Suprapubic skin (tissue), 4 donors: ENCODE data around the gene ZCCHC3. TPM values are rescaled to one million over a fixed set of nuclear protein-coding genes. Genes with fewer than 3 reads are reported as not detected.

Experiments used
- DNase-seq, 2 donors: peaks; one replicate each; pipeline ENCODE4 v3.0.0-alpha.2; 2019; ENCODE audit warnings: low spot score in 2 of 2
- H3K27ac ChIP-seq: fragments of 200-600 bp; sonication (generic); one replicate; pipeline ENCODE4 v1.5.1; 2019
- H3K27me3 ChIP-seq: fragments of 200-600 bp; sonication (generic); one replicate; pipeline ENCODE4 v1.5.1; 2019
- H3K36me3 ChIP-seq: fragments of 200-600 bp; sonication (generic); one replicate; pipeline ENCODE4 v1.5.1; 2019
- H3K4me1 ChIP-seq: fragments of 200-600 bp; sonication (generic); one replicate; pipeline ENCODE4 v1.5.1; 2019
- H3K4me3 ChIP-seq: fragments of 200-600 bp; sonication (generic); one replicate; pipeline ENCODE4 v1.5.1; 2019; ENCODE audit warnings: mild to moderate bottlenecking
- H3K9me3 ChIP-seq: fragments of 200-600 bp; sonication (generic); one replicate; pipeline ENCODE4 v1.5.1; 2019
- CTCF ChIP-seq, 2 donors: fragments of 200-600 bp in 1 of 2; fragments of 450-650 bp in 1 of 2; sonication (generic) in 1 of 2; IDR thresholded peaks; one replicate each; pipeline ENCODE4 v1.5.1; 2016 to 2019; ENCODE audit warnings: antibody characterized with exemption in 2 of 2, mild to moderate bottlenecking in 1 of 2, moderate library complexity in 1 of 2
- EP300 ChIP-seq: sonication (generic); formaldehyde crosslinking; IDR thresholded peaks from one replicate; pipeline ENCODE4 v1.6.1; 2017; ENCODE audit warnings: antibody characterized with exemption
- POLR2A ChIP-seq, 2 donors: fragments of 450-650 bp; IDR thresholded peaks; one replicate each; pipeline ENCODE4 v1.6.1; 2017; ENCODE audit warnings: antibody characterized with exemption in 2 of 2, mild to moderate bottlenecking in 2 of 2, moderate library complexity in 2 of 2
- POLR2AphosphoS5 ChIP-seq, 3 donors: sonication (generic); formaldehyde crosslinking; IDR thresholded peaks; one replicate each; pipeline ENCODE4 v1.6.1; 2017; ENCODE audit warnings: antibody characterized with exemption in 3 of 3
- WGBS: methylation state at CpG from one replicate; pipeline ENCODE4 v1.1.5; 2018; 5-methylcytosine and 5-hydroxymethylcytosine counted together
- total RNA-seq, 4 donors: library from RNA; depleted of rRNA; stranded (reverse); fragments of >200 nt; gene quantifications; one replicate each; pipeline ENCODE4 v1.1.0, GENCODE V29; 2016

ZCCHC3 gene
- total RNA-seq, 4 donors from 2014 or later, result 8.1 to 11.2 (median 8.8) TPM

- TF ChIP-seq EP300, result no peak
- no peak for TF ChIP-seq POLR2A (IDR thresholded peaks at IDR 0.05)
- no peak for TF ChIP-seq POLR2AphosphoS5 (IDR thresholded peaks at IDR 0.05)
- TF ChIP-seq CTCF (IDR thresholded peaks at IDR 0.05), result no peak
- H3K4me1 ChIP-seq, result no peaks in the 10 kb centered on the region
- DNase-seq, result peak in 1 of 2 donors; percentile 38
- no peaks in the 10 kb centered on the region for H3K27me3 ChIP-seq
- 91% methylated on average over 12 of the region's 12 CpGs for WGBS
- peaks cover 20% of the 10 kb centered on the region for H3K36me3 ChIP-seq
- no peak overlapping the region for H3K4me3 ChIP-seq
- H3K27ac ChIP-seq, result no peak overlapping the region
- no peaks in the 10 kb centered on the region for H3K9me3 ChIP-seq
These were observed 20.5 kb upstream of the ZCCHC3 start for GRCh38 chr20:276620-277495.

- Histone ChIP-seq H3K9me3 (no peaks in the 10 kb centered on the region), H3K27me3 (no peaks in the 10 kb centered on the region), H3K36me3 (peaks cover 20% of the 10 kb centered on the region), H3K27ac (no peak overlapping the region), H3K4me3 (no peak overlapping the region), H3K4me1 (no peaks in the 10 kb centered on the region)
- WGBS, result 80% methylated on average over 3 of the region's 3 CpGs
- DNase-seq, result no peak
- no peak for TF ChIP-seq POLR2A (IDR thresholded peaks at IDR 0.05)
- TF ChIP-seq POLR2AphosphoS5 (IDR thresholded peaks at IDR 0.05), result no peak
- no peak for TF ChIP-seq CTCF (IDR thresholded peaks at IDR 0.05)
- no peak for TF ChIP-seq EP300
These were observed 19.9 kb upstream of the ZCCHC3 start for GRCh38 chr20:277496-277781.

GRCh38 chr20:278181-278580 is 19.2 kb upstream of the ZCCHC3 start:
- WGBS, result 96% methylated on average over 5 of the region's 5 CpGs
- Histone ChIP-seq H3K4me3 (no peak overlapping the region), H3K27me3 (no peaks in the 10 kb centered on the region), H3K36me3 (peaks cover 20% of the 10 kb centered on the region), H3K4me1 (no peaks in the 10 kb centered on the region), H3K27ac (no peak overlapping the region), H3K9me3 (no peaks in the 10 kb centered on the region)
- no peak for TF ChIP-seq CTCF (IDR thresholded peaks at IDR 0.05)
- TF ChIP-seq EP300, result no peak
- DNase-seq, result peak in 1 of 2 donors; percentile 57

GRCh38 chr20:278607-279571 is 18.5 kb upstream of the ZCCHC3 start:
- no peaks in the 10 kb centered on the region for H3K9me3 ChIP-seq
- peak overlapping the region; percentile 15 for H3K4me3 ChIP-seq
- TF ChIP-seq EP300 (no peak), POLR2A (IDR thresholded peaks at IDR 0.05) (no peak), CTCF (IDR thresholded peaks at IDR 0.05) (no peak), POLR2AphosphoS5 (IDR thresholded peaks at IDR 0.05) (no peak)
- WGBS, result 92% methylated on average over 50 of the region's 88 CpGs
- H3K36me3 ChIP-seq, result peaks cover 20% of the 10 kb centered on the region
- H3K4me1 ChIP-seq, result no peaks in the 10 kb centered on the region
- no peaks in the 10 kb centered on the region for H3K27me3 ChIP-seq
- H3K27ac ChIP-seq, result no peak overlapping the region
- peak in 1 of 2 donors; percentile 64 for DNase-seq

GRCh38 chr20:284172-284571 is 13.2 kb upstream of the ZCCHC3 start:
- Histone ChIP-seq H3K36me3 (peaks cover 5% of the 10 kb centered on the region), H3K9me3 (no peaks in the 10 kb centered on the region), H3K4me1 (no peaks in the 10 kb centered on the region), H3K4me3 (no peak overlapping the region), H3K27ac (no peak overlapping the region), H3K27me3 (no peaks in the 10 kb centered on the region)
- 77% methylated on average over 3 of the region's 3 CpGs for WGBS
- peak in 1 of 2 donors; percentile 28 for DNase-seq
- no peak for TF ChIP-seq POLR2AphosphoS5 (IDR thresholded peaks at IDR 0.05)
- no peak for TF ChIP-seq POLR2A (IDR thresholded peaks at IDR 0.05)
- no peak for TF ChIP-seq EP300
- TF ChIP-seq CTCF (IDR thresholded peaks at IDR 0.05), result no peak
